ENCODE results near the gene SPG11.

- TF ChIP-seq CTCF (IDR thresholded peaks at IDR 0.05; ENCODE audit: borderline replicate concordance, extremely low read depth, low read length, poor library complexity, severe bottlenecking) (no peak), EZH2 (IDR thresholded peaks at IDR 0.05; ENCODE audit: borderline replicate concordance, low read depth, low read length, severe bottlenecking) (no peak)
These were observed 136.2 kb downstream of the SPG11 start for GRCh38 chr15:44527241-44527640.
